ENCODE results near the gene FHIP1A. TPM values are rescaled to one million over a fixed set of nuclear protein-coding genes. Genes with fewer than 3 reads are reported as not detected.

FHIP1A gene
- polyA plus RNA-seq, 1 of the 3 experiments (the other 2 are of a cell fraction) = 1.3 TPM

DNA sequence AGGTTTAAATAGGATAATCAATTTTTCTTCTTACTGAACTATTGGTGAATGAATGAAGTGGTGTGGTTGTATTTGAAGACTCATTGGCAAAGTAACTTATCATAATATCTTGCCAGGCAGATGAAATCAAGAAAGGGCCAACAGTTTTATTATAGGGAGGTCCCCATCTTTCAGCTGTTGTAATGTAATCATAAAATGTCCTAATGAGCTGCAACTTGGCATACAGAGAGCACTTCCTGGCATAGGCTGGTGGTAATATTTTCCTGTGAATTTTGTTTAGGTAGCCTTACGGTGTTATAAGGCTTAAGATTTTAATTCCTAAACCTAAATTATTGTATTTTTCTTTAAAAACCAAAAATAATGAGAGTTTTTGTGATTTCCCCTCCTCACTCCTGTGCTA lies 17.5 kb downstream of the FHIP1A start:
- no peaks in the 10 kb centered on the region for H3F3A ChIP-seq (replicated peaks; ENCODE audit: insufficient read depth)
- H3K4me1 ChIP-seq (ENCODE audit: control insufficient read depth in 1 of 2, insufficient read depth in 2 of 2, low read depth in 1 of 2, low read length in 1 of 2) = peaks cover 0 to 9% of the 10 kb centered on the region in 2 experiments; a peak in 2 of 4 replicates
- no peak overlapping the region for H2AFZ ChIP-seq (ENCODE audit: low read depth)
- no peaks in the 10 kb centered on the region for H3K9me2 ChIP-seq
- H3K9ac ChIP-seq = no peak overlapping the region
- CTCF ChIA-PET = interaction anchor here (1.4 kb wide), 1 partner anchor 10 kb away, joined by 3 read pairs; no protein-coding TSS in a partner anchor
- H3K9me3 ChIP-seq = no peaks in the 10 kb centered on the region
- no peak overlapping the region for H3K4me2 ChIP-seq
- no peak overlapping the region for H3K4me3 ChIP-seq (ENCODE audit: low read depth in 2 of 2, low read length in 1 of 2)
- H3K36me3 ChIP-seq (replicated peaks in 1 of 2; ENCODE audit: control insufficient read depth in 1 of 2, insufficient read depth in 2 of 2, low read length in 1 of 2) = no peaks in the 10 kb centered on the region
- POLR2A ChIA-PET = no interaction called here
- WGBS (ENCODE audit: low lambda C conversion rate) = 77% methylated on average over 1 of the region's 1 CpG
- TF ChIP-seq, protein P1, sequence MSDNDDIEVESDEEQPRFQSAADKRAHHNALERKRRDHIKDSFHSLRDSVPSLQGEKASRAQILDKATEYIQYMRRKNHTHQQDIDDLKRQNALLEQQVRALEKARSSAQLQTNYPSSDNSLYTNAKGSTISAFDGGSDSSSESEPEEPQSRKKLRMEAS (IDR thresholded peaks at IDR 0.05; ENCODE audit: low read depth) = no peak
- TF ChIP-seq NRF1 (IDR thresholded peaks at IDR 0.05; ENCODE audit: low read depth, low read length) (no peak), MXI1 (IDR thresholded peaks at IDR 0.05; ENCODE audit: low read depth, low read length) (no peak), TEAD4 (IDR thresholded peaks at IDR 0.05; ENCODE audit: borderline replicate concordance, insufficient read depth) (no peak), ELF1 (IDR thresholded peaks at IDR 0.05) (no peak), CHD2 (IDR thresholded peaks at IDR 0.05; ENCODE audit: low read length, partially characterized antibody) (no peak), SIN3A (IDR thresholded peaks at IDR 0.05; ENCODE audit: borderline replicate concordance, low read depth, low read length) (no peak), SMC3 (IDR thresholded peaks at IDR 0.05; ENCODE audit: low read depth, low read length) (no peak), FOXJ3 (CRISPR knock-in tag; IDR thresholded peaks at IDR 0.05) (no peak), TCF12 (IDR thresholded peaks at IDR 0.05) (no peak), RFX5 (IDR thresholded peaks at IDR 0.05; ENCODE audit: low read length) (no peak), RXRA (IDR thresholded peaks at IDR 0.05; ENCODE audit: borderline replicate concordance, low read depth) (no peak), EZH2phosphoT487 (IDR thresholded peaks at IDR 0.05; ENCODE audit: borderline replicate concordance, low read depth) (no peak), RCOR1 (IDR thresholded peaks at IDR 0.05; ENCODE audit: low read length) (no peak)
- TF ChIP-seq, protein P2, sequence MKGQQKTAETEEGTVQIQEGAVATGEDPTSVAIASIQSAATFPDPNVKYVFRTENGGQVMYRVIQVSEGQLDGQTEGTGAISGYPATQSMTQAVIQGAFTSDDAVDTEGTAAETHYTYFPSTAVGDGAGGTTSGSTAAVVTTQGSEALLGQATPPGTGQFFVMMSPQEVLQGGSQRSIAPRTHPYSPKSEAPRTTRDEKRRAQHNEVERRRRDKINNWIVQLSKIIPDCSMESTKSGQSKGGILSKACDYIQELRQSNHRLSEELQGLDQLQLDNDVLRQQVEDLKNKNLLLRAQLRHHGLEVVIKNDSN (IDR thresholded peaks at IDR 0.05; ENCODE audit: borderline replicate concordance, low read depth) = no peak
- no peaks in the 10 kb centered on the region for H4K20me1 ChIP-seq (ENCODE audit: insufficient read depth)
- DNase-seq = no peak
- H3K79me2 ChIP-seq (ENCODE audit: insufficient read depth) = no peaks in the 10 kb centered on the region
- H3K27me3 ChIP-seq (ENCODE audit: insufficient read depth) = no peaks in the 10 kb centered on the region
- H3K27ac ChIP-seq (ENCODE audit: low read depth in 2 of 2, low read length in 1 of 2) = no peak overlapping the region

DNA sequence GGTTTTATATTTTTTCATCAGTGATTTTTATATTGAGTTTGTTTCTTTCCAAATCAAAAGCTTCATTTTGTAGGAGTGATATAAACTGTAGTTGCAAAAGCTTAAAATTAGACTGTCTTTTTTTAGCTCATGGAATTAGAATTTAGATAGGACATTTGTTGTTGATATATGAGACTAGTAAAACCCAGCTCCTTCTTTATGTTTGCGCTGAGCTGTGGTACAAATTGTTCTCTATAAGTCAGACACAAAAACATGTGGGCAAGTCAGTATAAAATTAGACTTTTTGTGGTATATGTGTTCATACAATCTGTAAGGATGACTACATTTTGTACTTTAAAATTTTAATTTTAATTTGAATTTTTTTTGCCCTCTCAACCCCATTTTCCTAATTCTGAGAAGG lies 18.3 kb downstream of the FHIP1A start:
- TF ChIP-seq RAD21 (IDR thresholded peaks at IDR 0.05; ENCODE audit: low read length) (no peak), RCOR1 (IDR thresholded peaks at IDR 0.05; ENCODE audit: low read length) (no peak)
- H3F3A ChIP-seq (replicated peaks; ENCODE audit: insufficient read depth) = no peaks in the 10 kb centered on the region
- no peaks in the 10 kb centered on the region for H3K79me2 ChIP-seq (ENCODE audit: insufficient read depth)
- H3K9ac ChIP-seq = no peak overlapping the region
- CTCF ChIA-PET = interaction anchor here (0.7 to 1.4 kb wide), 2 partner anchors 10 to 151 kb away, joined by 3 read pairs; partner anchors contain the start of gene PRSS48
- no peaks in the 10 kb centered on the region for H3K9me3 ChIP-seq
- POLR2A ChIA-PET = no interaction called here
- no peaks in the 10 kb centered on the region for H3K36me3 ChIP-seq (replicated peaks in 1 of 2; ENCODE audit: control insufficient read depth in 1 of 2, insufficient read depth in 2 of 2, low read length in 1 of 2)
- H3K9me2 ChIP-seq = no peaks in the 10 kb centered on the region
- no peak for DNase-seq
- H2AFZ ChIP-seq (ENCODE audit: low read depth) = no peak overlapping the region
- H3K27ac ChIP-seq (ENCODE audit: low read depth in 2 of 2, low read length in 1 of 2) = no peak overlapping the region
- H3K27me3 ChIP-seq (ENCODE audit: insufficient read depth) = no peaks in the 10 kb centered on the region
- WGBS (ENCODE audit: low lambda C conversion rate) = 97% methylated on average over 1 of the region's 1 CpG
- H3K4me2 ChIP-seq = no peak overlapping the region
- peaks cover 0 to 9% of the 10 kb centered on the region in 2 experiments; a peak in 2 of 4 replicates for H3K4me1 ChIP-seq (ENCODE audit: control insufficient read depth in 1 of 2, insufficient read depth in 2 of 2, low read depth in 1 of 2, low read length in 1 of 2)
- no peak overlapping the region for H3K4me3 ChIP-seq (ENCODE audit: low read depth in 2 of 2, low read length in 1 of 2)
- no peaks in the 10 kb centered on the region for H4K20me1 ChIP-seq (ENCODE audit: insufficient read depth)

Measured in SK-N-SH (cell line).